ENCODE data around the gene SLC19A2. TPM values are rescaled to one million over a fixed set of nuclear protein-coding genes. Genes with fewer than 3 reads are reported as not detected.

The SLC19A2 gene
- total RNA-seq, 1 experiment from 2014 or later = 31.5 TPM

- Mint-ChIP-seq H3K4me1 (ENCODE audit: low read depth, unreplicated experiment) (peaks cover under 1% of the 10 kb centered on the region), H3K36me3 (ENCODE audit: insufficient read depth, unreplicated experiment) (no peaks in the 10 kb centered on the region), H3K9me3 (ENCODE audit: unreplicated experiment) (peaks cover 8% of the 10 kb centered on the region), H3K27me3 (ENCODE audit: insufficient read depth, unreplicated experiment) (peaks cover 11% of the 10 kb centered on the region), H3K27ac (ENCODE audit: unreplicated experiment) (no peak within 1 kb of the TSS), H3K4me3 (ENCODE audit: unreplicated experiment) (no peak within 1 kb of the TSS)
- Histone ChIP-seq H3K9me3 (no peaks in the 10 kb centered on the region), H3K27me3 (replicated peaks; ENCODE audit: control insufficient read depth, insufficient read depth, low read length) (no peaks in the 10 kb centered on the region), H3K4me3 (ENCODE audit: low read depth, low read length) (no peak within 1 kb of the TSS), H3K4me1 (no peaks in the 10 kb centered on the region), H3K36me3 (ENCODE audit: control insufficient read depth, insufficient read depth, low read length) (no peaks in the 10 kb centered on the region)
- TF ChIP-seq CTCF (IDR thresholded peaks at IDR 0.05; ENCODE audit: insufficient read depth in 1 of 2, low read depth in 1 of 2, low read length in 1 of 2, severe bottlenecking in 1 of 2, unreplicated experiment in 1 of 2) = no peak
- CTCF ChIA-PET = no interaction called here
- POLR2A ChIA-PET = interaction anchor here (0.5 kb wide), 1 partner anchor 82 kb away, joined by 3 read pairs; no protein-coding TSS in a partner anchor
- no peak for DNase-seq
- BruUV-seq (replicated peaks) = no TSS peak
- intact Hi-C loops (cut with micrococcal nuclease; ENCODE audit: unreplicated experiment) = no loop called here
Observed at GRCh38 chr1:169427081-169427641, 58.6 kb downstream of the SLC19A2 start, which contains the start of gene CCDC181. TSS of gene CCDC181 (minus strand) at chr1:169427474. CDS start at chr1:169424927, 2,547 bp downstream.

- H3K36me3 ChIP-seq (ENCODE audit: control insufficient read depth, insufficient read depth, low read length) = no peaks in the 10 kb centered on the region
- H3K4me1 ChIP-seq = no peaks in the 10 kb centered on the region
- Mint-ChIP-seq H3K9me3 (ENCODE audit: unreplicated experiment) (no peaks in the 10 kb centered on the region), H3K4me3 (ENCODE audit: unreplicated experiment) (no peak overlapping the region), H3K27me3 (ENCODE audit: insufficient read depth, unreplicated experiment) (peaks cover 9% of the 10 kb centered on the region), H3K27ac (ENCODE audit: unreplicated experiment) (no peak overlapping the region), H3K36me3 (ENCODE audit: insufficient read depth, unreplicated experiment) (no peaks in the 10 kb centered on the region), H3K4me1 (ENCODE audit: low read depth, unreplicated experiment) (peaks cover 7% of the 10 kb centered on the region)
- no peak for TF ChIP-seq CTCF (IDR thresholded peaks at IDR 0.05; ENCODE audit: insufficient read depth in 1 of 2, low read depth in 1 of 2, low read length in 1 of 2, severe bottlenecking in 1 of 2, unreplicated experiment in 1 of 2)
- BruUV-seq (replicated peaks) = no TSS peak
- ChIA-PET CTCF (no interaction called here), POLR2A (no interaction called here)
- intact Hi-C loops (cut with micrococcal nuclease; ENCODE audit: unreplicated experiment) = no loop called here
- H3K4me3 ChIP-seq (ENCODE audit: low read depth, low read length) = no peak overlapping the region
- no peaks in the 10 kb centered on the region for H3K9me3 ChIP-seq
- DNase-seq = no peak
- H3K27me3 ChIP-seq (replicated peaks; ENCODE audit: control insufficient read depth, insufficient read depth, low read length) = no peaks in the 10 kb centered on the region
Observed at GRCh38 chr1:169426174-169426705, 59.5 kb downstream of the SLC19A2 start.

GRCh38 chr1:169421309-169421708, 64.4 kb downstream of the SLC19A2 start:
- Mint-ChIP-seq H3K4me3 (ENCODE audit: unreplicated experiment) (no peak overlapping the region), H3K9me3 (ENCODE audit: unreplicated experiment) (no peaks in the 10 kb centered on the region), H3K36me3 (ENCODE audit: insufficient read depth, unreplicated experiment) (no peaks in the 10 kb centered on the region), H3K27ac (ENCODE audit: unreplicated experiment) (no peak overlapping the region), H3K27me3 (ENCODE audit: insufficient read depth, unreplicated experiment) (peaks cover 7% of the 10 kb centered on the region), H3K4me1 (ENCODE audit: low read depth, unreplicated experiment) (peaks cover 7% of the 10 kb centered on the region)
- Histone ChIP-seq H3K4me1 (no peaks in the 10 kb centered on the region), H3K4me3 (ENCODE audit: low read depth, low read length) (no peak overlapping the region), H3K27me3 (replicated peaks; ENCODE audit: control insufficient read depth, insufficient read depth, low read length) (no peaks in the 10 kb centered on the region), H3K36me3 (ENCODE audit: control insufficient read depth, insufficient read depth, low read length) (no peaks in the 10 kb centered on the region), H3K9me3 (no peaks in the 10 kb centered on the region)
- no peak for TF ChIP-seq CTCF (IDR thresholded peaks at IDR 0.05; ENCODE audit: insufficient read depth in 1 of 2, low read depth in 1 of 2, low read length in 1 of 2, severe bottlenecking in 1 of 2, unreplicated experiment in 1 of 2)
- intact Hi-C loops (cut with micrococcal nuclease; ENCODE audit: unreplicated experiment) = no loop called here
- no peak for DNase-seq
- POLR2A ChIA-PET = no interaction called here
- no TSS peak for BruUV-seq (replicated peaks)
- CTCF ChIA-PET = no interaction called here

Measured in Caco-2 (cell line).